ENCODE data around the gene COG5.

Gene COG5

DNA sequence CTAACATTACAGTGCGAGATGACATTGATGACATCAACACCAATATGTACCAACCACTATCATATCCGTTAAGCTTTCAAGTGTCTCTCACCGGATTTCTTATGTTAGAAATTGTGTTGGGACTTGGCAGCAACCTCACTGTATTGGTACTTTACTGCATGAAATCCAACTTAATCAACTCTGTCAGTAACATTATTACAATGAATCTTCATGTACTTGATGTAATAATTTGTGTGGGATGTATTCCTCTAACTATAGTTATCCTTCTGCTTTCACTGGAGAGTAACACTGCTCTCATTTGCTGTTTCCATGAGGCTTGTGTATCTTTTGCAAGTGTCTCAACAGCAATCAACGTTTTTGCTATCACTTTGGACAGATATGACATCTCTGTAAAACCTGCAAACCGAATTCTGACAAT, 89.6 kb downstream of the COG5 start:
- no peak for DNase-seq
- H3K4me3 ChIP-seq (ENCODE audit: low read depth, low read length), result peak overlapping the region; percentile 68
- H3K36me3 ChIP-seq, result no peaks in the 10 kb centered on the region
- H3K9me3 ChIP-seq, result no peaks in the 10 kb centered on the region
- 0 out of 2 replicates have a peak, but pooled peaks cover 2% of the 10 kb centered on the region for H3K4me1 ChIP-seq
- TF ChIP-seq, protein P1, sequence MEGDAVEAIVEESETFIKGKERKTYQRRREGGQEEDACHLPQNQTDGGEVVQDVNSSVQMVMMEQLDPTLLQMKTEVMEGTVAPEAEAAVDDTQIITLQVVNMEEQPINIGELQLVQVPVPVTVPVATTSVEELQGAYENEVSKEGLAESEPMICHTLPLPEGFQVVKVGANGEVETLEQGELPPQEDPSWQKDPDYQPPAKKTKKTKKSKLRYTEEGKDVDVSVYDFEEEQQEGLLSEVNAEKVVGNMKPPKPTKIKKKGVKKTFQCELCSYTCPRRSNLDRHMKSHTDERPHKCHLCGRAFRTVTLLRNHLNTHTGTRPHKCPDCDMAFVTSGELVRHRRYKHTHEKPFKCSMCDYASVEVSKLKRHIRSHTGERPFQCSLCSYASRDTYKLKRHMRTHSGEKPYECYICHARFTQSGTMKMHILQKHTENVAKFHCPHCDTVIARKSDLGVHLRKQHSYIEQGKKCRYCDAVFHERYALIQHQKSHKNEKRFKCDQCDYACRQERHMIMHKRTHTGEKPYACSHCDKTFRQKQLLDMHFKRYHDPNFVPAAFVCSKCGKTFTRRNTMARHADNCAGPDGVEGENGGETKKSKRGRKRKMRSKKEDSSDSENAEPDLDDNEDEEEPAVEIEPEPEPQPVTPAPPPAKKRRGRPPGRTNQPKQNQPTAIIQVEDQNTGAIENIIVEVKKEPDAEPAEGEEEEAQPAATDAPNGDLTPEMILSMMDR (IDR thresholded peaks at IDR 0.05; ENCODE audit: low read depth, low read length), result no peak
- H3K27me3 ChIP-seq, result no peaks in the 10 kb centered on the region

DNA sequence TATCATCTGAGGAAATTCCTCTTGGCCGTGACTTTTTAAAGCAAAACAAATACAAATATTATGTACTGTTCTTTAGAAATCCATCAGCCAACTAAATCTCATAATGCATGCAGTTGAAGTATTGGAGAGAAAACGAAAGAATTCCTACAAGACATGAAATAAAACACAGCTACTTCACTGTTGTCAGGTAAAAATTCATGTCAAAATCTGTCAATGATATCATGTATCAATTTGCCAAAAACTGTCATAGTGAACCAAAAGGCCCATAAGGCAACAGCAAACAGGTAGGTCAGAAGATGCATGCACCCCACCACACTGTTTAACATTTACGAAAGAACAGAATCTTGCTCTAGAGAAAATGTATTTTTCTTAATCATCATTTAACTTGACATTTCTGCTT, 91.6 kb downstream of the COG5 start:
- Histone ChIP-seq H3K36me3 (no peaks in the 10 kb centered on the region), H3K4me3 (ENCODE audit: low read depth, low read length) (peak overlapping the region; percentile 68), H3K9me3 (no peaks in the 10 kb centered on the region), H3K4me1 (0 out of 2 replicates have a peak, but pooled peaks cover 2% of the 10 kb centered on the region), H3K27me3 (no peaks in the 10 kb centered on the region)
- DNase-seq, result no peak
- TF ChIP-seq, protein P1 (IDR thresholded peaks at IDR 0.05; ENCODE audit: low read depth, low read length), result no peak

DNA sequence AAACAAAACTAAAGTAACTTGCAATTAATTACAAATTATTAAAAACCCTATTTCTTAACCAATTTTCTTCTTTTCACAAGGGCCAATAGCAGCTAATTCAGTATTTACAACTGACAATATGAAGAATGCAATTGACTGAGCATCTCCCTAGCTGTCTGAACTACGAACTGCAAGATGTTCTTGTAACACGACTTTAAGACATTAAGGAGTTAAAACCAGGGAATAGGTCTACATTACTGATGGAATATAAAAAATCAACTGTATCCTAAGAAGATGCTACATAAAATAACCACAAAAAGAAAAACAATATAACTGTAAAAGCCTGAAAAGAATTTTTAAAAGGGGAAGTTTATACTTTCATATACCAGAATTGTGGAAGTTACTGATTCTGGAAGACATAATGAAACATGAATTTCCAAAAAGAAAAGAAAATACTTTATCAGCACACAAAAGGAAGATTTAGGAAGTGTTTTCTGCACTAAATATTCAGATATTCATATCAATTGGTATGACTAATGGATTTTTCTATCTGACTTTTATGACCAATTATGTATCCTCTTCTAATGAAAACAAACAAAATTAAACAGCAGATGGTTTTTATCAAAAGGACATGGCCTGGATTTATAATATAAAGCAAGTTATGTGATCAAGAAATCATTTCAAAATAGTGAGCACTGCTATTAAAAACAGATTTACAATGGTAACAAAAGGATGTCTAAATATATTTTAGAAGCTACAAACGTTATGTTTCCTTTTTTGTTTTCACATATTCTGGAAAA, 92.2 kb downstream of the COG5 start:
- TF ChIP-seq, protein P1 (IDR thresholded peaks at IDR 0.05; ENCODE audit: low read depth, low read length), result peak; percentile 40
- no peak for DNase-seq
- Histone ChIP-seq H3K9me3 (no peaks in the 10 kb centered on the region), H3K4me1 (0 out of 2 replicates have a peak, but pooled peaks cover 2% of the 10 kb centered on the region), H3K36me3 (no peaks in the 10 kb centered on the region), H3K27me3 (no peaks in the 10 kb centered on the region), H3K4me3 (ENCODE audit: low read depth, low read length) (peak overlapping the region; percentile 68)

DNA sequence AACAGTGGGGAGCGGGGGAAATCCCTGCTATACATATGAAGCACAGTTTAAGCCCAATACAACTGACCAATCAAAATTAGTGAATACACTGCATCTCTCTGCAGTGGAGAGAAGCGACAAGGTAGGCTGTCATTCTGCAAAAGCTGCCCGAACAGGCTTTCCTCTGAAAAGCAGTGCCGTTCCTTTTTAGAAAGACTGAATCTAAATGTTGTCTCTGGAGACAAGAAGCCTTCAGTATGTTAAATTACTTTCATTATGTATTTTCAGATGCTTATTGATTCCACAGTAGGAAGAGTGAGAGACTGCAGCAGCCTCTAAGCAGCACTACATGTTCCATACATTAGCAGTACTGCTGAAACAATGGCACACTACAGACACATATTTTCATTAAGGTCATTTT, 93.8 kb downstream of the COG5 start, which contains the start of gene GPR22:
GPR22 (plus strand) TSS at position 129 of the 400 bp plus-strand sequence. CDS start 4,004 bp downstream, outside the sequence.
- TF ChIP-seq, protein P1 (IDR thresholded peaks at IDR 0.05; ENCODE audit: low read depth, low read length), result no peak
- H3K36me3 ChIP-seq, result no peaks in the 10 kb centered on the region
- H3K27me3 ChIP-seq, result no peaks in the 10 kb centered on the region
- no peaks in the 10 kb centered on the region for H3K9me3 ChIP-seq
- H3K4me1 ChIP-seq, result peaks cover 9% of the 10 kb centered on the region; the same call in 1 of the 2 replicates
- peak; percentile 19 for DNase-seq
- H3K4me3 ChIP-seq (ENCODE audit: low read depth, low read length), result peak within 1 kb of the TSS; percentile 68

DNA sequence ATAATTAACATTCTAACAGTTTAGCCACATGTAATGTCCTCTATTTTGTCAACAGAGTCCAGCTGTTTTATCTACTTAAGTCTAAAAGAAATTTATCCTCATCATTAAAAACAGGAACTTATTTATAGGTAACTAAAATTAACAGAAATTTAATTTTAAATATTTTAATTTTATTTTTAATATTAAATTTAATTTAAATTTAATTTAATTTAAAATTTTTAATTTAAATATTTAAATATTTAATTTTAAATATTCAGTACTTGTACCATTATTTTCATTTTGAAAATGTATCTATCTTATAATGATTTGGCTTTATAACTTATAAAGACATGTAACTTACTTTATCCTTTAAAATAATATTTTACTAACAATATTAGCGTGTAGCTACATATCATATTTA, 94.9 kb downstream of the COG5 start:
- no peaks in the 10 kb centered on the region for H3K27me3 ChIP-seq
- H3K4me3 ChIP-seq (ENCODE audit: low read depth, low read length), result no peak overlapping the region
- TF ChIP-seq, protein P1 (IDR thresholded peaks at IDR 0.05; ENCODE audit: low read depth, low read length), result no peak
- no peaks in the 10 kb centered on the region for H3K9me3 ChIP-seq
- no peaks in the 10 kb centered on the region for H3K36me3 ChIP-seq
- DNase-seq, result no peak
- peaks cover 13% of the 10 kb centered on the region; the same call in 1 of the 2 replicates for H3K4me1 ChIP-seq

DNA sequence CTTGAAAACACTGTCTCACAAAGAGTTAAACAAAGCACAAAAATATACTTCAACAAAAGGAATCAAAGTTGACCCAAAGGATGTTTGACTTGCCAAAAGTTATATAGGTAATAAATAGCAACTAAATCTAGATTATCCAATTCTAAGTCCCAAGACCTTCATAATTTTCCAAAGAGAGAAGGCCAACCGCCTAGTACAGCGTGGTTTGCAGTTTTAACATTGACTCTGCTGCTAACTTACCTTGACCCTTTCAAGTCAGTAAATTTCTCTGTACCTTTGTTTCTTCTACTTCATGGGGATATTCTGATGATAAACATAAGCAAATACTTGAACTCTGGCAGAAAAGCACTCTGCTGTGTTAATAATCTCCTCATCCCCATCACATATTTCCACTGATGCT, 95.7 kb downstream of the COG5 start:
- TF ChIP-seq, protein P1 (IDR thresholded peaks at IDR 0.05; ENCODE audit: low read depth, low read length), result no peak
- no peak for DNase-seq
- no peaks in the 10 kb centered on the region for H3K9me3 ChIP-seq

More for the DNA sequence above, 95.7 kb downstream of the COG5 start:
- Histone ChIP-seq H3K36me3 (no peaks in the 10 kb centered on the region), H3K4me1 (peaks cover 16% of the 10 kb centered on the region), H3K4me3 (ENCODE audit: low read depth, low read length) (no peak overlapping the region), H3K27me3 (no peaks in the 10 kb centered on the region)
